Pericardium fibroblast (primary cell): Measurements from ENCODE around the gene MYO19. TPM values are rescaled to one million over a fixed set of nuclear protein-coding genes. Genes with fewer than 3 reads are reported as not detected.

Experiments
- total RNA-seq: library from RNA; depleted of rRNA; stranded (reverse); fragments of >200 nt; gene quantifications from 2 replicates; pipeline ENCODE4 v1.2.3, GENCODE V29; 2015

Gene MYO19, protein sequence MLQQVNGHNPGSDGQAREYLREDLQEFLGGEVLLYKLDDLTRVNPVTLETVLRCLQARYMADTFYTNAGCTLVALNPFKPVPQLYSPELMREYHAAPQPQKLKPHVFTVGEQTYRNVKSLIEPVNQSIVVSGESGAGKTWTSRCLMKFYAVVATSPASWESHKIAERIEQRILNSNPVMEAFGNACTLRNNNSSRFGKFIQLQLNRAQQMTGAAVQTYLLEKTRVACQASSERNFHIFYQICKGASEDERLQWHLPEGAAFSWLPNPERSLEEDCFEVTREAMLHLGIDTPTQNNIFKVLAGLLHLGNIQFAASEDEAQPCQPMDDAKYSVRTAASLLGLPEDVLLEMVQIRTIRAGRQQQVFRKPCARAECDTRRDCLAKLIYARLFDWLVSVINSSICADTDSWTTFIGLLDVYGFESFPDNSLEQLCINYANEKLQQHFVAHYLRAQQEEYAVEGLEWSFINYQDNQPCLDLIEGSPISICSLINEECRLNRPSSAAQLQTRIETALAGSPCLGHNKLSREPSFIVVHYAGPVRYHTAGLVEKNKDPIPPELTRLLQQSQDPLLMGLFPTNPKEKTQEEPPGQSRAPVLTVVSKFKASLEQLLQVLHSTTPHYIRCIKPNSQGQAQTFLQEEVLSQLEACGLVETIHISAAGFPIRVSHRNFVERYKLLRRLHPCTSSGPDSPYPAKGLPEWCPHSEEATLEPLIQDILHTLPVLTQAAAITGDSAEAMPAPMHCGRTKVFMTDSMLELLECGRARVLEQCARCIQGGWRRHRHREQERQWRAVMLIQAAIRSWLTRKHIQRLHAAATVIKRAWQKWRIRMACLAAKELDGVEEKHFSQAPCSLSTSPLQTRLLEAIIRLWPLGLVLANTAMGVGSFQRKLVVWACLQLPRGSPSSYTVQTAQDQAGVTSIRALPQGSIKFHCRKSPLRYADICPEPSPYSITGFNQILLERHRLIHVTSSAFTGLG
- total RNA-seq = 17.3 and 31.9 TPM in 2 replicates

GRCh38 chr17:36534840-36535668 lies at the start of gene MYO19, which contains the start of gene PIGW:
Gene MYO19 (minus strand): TSS chr17:36534868. CDS start chr17:36532538, 2,330 bp downstream.
Gene PIGW (plus strand): TSS chr17:36534987. CDS start chr17:36537102, 2,115 bp downstream.

GRCh38 chr17:36544307-36545076 lies 9.8 kb upstream of the MYO19 start, which contains the start of gene GGNBP2:
Gene GGNBP2 (plus strand): TSS chr17:36544919. CDS start chr17:36545725, 806 bp downstream.

DNA sequence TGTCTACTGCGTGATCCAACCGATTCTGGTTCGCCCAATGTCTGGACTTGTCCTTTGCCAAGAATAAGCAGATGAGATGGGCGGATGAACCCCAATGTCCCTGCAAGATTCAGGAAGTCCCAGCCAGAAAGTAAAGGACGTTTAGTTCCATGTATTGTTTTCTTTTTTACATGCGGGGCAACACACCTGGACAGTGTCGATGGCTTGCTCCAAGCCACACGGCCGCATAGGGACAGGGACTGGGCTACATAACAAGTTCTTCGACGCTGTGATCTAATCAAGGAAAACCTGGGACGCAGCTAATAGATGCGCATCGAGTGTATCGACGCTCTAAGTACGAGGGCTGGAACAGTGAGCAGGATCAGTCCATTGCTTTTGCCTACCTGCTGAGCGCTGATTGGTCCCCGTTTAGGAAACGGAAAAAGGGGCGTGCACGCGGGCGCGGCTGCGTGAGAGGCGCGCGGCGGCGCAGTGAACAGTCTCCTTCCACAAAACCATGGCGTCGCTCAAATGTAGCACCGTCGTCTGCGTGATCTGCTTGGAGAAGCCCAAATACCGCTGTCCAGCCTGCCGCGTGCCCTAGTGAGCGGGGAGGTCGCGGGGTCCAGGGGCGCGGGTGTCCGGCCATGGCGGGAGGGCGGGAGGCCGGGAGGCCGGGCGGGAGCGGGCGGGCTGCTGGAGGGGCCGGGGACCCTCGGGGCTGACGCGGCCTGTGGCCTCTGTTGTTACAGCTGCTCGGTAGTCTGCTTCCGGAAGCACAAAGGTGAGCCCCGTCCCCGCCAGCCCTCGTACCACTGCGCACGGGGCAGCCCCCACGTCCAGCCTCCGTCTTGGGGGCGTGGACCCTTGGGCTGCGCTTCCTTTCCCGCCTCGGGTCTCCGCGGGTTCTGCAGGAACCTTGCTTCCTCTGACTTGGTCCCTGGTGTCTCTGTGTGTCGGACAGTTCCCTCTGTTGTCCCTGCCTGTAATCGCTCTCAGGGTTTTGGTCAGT lies 48.2 kb downstream of the MYO19 start, which contains the start of gene ZNHIT3:
ZNHIT3 (plus strand) TSS at position 478 of the 991 bp plus-strand sequence; CDS start at position 497, 19 bp downstream.

Other genes starting within 250 kb of the MYO19 start
- under 0.01 TPM in 1 of 2 replicates, not detected in the other for gene TBC1D3G, start 211.0 kb downstream of the MYO19 start, total RNA-seq
- not detected in 2 replicates for gene TBC1D3H, start 146.4 kb downstream of the MYO19 start, total RNA-seq
- 34.1 and 41.7 TPM in 2 replicates for gene ZNHIT3, start 48.2 kb downstream of the MYO19 start, total RNA-seq
- 3.3 and 7.5 TPM in 2 replicates for gene PIGW, start 119 bp upstream of the MYO19 start, total RNA-seq
- 36.2 and 40.9 TPM in 2 replicates for gene GGNBP2, start 10.1 kb upstream of the MYO19 start, total RNA-seq
- 2.6 and 3.5 TPM in 2 replicates for gene DHRS11, start 57.0 kb upstream of the MYO19 start, total RNA-seq
- 2.5 and 2.7 TPM in 2 replicates for gene MRM1, start 66.7 kb upstream of the MYO19 start, total RNA-seq